Esophagus squamous epithelium (tissue), 5 donors: Measurements from ENCODE around the gene TBC1D17. TPM values are rescaled to one million over a fixed set of nuclear protein-coding genes. Genes with fewer than 3 reads are reported as not detected.

Experiments
- DNase-seq: peaks from one replicate; lab custom pipeline; 2025; lab: John Stamatoyannopoulos, UW
- H3K27ac ChIP-seq, 4 donors: fragments of 200-600 bp; sonication (generic); one replicate each; pipeline ENCODE4 v1.5.1; 2016 to 2019; ENCODE audit warnings: mild to moderate bottlenecking in 1 of 4
- H3K27me3 ChIP-seq, 4 donors: fragments of 200-600 bp; sonication (generic); 1 replicate in 3 of 4; 2 replicates in 1 of 4; pipeline versions ENCODE4 v1.5.1 to v1.6.0; 2017 to 2021; ENCODE audit warnings: antibody characterized with exemption in 1 of 4
- H3K36me3 ChIP-seq, 3 donors: fragments of 200-600 bp; sonication (generic); one replicate each; pipeline ENCODE4 v1.5.1; 2016 to 2019
- H3K4me1 ChIP-seq, 3 donors: fragments of 200-600 bp; sonication (generic); one replicate each; pipeline ENCODE4 v1.5.1; 2017 to 2019
- H3K4me3 ChIP-seq, 4 donors: fragments of 200-600 bp; sonication (generic); 1 replicate in 3 of 4; 2 replicates in 1 of 4; pipeline ENCODE4 v1.5.1; 2016 to 2019; ENCODE audit warnings: mild to moderate bottlenecking in 2 of 4, moderate library complexity in 1 of 4
- H3K9me3 ChIP-seq, 3 donors: fragments of 200-600 bp; sonication (generic); one replicate each; pipeline ENCODE4 v1.5.1; 2016 to 2019
- CTCF ChIP-seq, 6 experiments: fragments of 450-650 bp in 4 of 6; fragments of 200-600 bp in 2 of 6; sonication (generic) in 2 of 6; IDR thresholded peaks; one replicate each; pipeline ENCODE4 v1.5.1; 2016 to 2019; ENCODE audit warnings: antibody characterized with exemption in 6 of 6, mild to moderate bottlenecking in 4 of 6, moderate library complexity in 4 of 6
- POLR2A ChIP-seq, 4 donors: fragments of 450-650 bp; IDR thresholded peaks; one replicate each; pipeline ENCODE4 v1.6.1; 2017; ENCODE audit warnings: antibody characterized with exemption in 4 of 4, mild to moderate bottlenecking in 4 of 4, moderate library complexity in 3 of 4
- WGBS, 2 donors: methylation state at CpG; one replicate each; pipeline ENCODE4 v1.1.5; 2018; 5-methylcytosine and 5-hydroxymethylcytosine counted together
- intact Hi-C: fragments of 100-400 bp; cut with DNase I; formaldehyde crosslinking; loops from one replicate; pipeline ENCODE4 v1.15.0; 2022
- total RNA-seq, 4 donors: library from RNA; depleted of rRNA; stranded (reverse); fragments of >200 nt; gene quantifications; one replicate each; pipeline ENCODE4 v1.1.0, GENCODE V29; 2016
- donor health status: DM: yes; HTN: yes; CAD: no.

TBC1D17 gene
- total RNA-seq, 4 donors from 2014 or later: 6.7 to 25.9 (median 16.9) TPM

- no peaks in the 10 kb centered on the region for H3K9me3 ChIP-seq
- peak overlapping the region; percentile 7 to 61 (median 38) for H3K4me3 ChIP-seq
- peak overlapping the region in 1 of 4 donors; percentile 27 for H3K27ac ChIP-seq
- peaks cover 0 to 21% (median 0%) of the 10 kb centered on the region in 4 donors for H3K27me3 ChIP-seq
- peaks cover 0 to 30% (median 0%) of the 10 kb centered on the region in 3 donors for H3K36me3 ChIP-seq
- intact Hi-C loops: no loop called here
- H3K4me1 ChIP-seq: peaks cover 10 to 31% (median 11%) of the 10 kb centered on the region in 3 donors
- DNase-seq: no peak
- WGBS, 2 donors: 0 to 26% methylated on average over 5 to 12 of the region's 69 CpGs
- TF ChIP-seq CTCF (IDR thresholded peaks at IDR 0.05) (peak in 1 of 6 experiments; percentile 6), POLR2A (IDR thresholded peaks at IDR 0.05) (no peak)
Observed at GRCh38 chr19:49890349-49891311, 13.1 kb downstream of the TBC1D17 start.

GRCh38 chr19:49891393-49891792 is 13.9 kb downstream of the TBC1D17 start:
- no peak for DNase-seq
- Histone ChIP-seq H3K36me3 (peaks cover 0 to 23% (median 0%) of the 10 kb centered on the region in 3 donors), H3K9me3 (no peaks in the 10 kb centered on the region), H3K27ac (no peak overlapping the region), H3K4me3 (no peak overlapping the region), H3K4me1 (peaks cover 10 to 35% (median 11%) of the 10 kb centered on the region in 3 donors), H3K27me3 (peaks cover 0 to 21% (median 0%) of the 10 kb centered on the region in 4 donors)
- WGBS, 2 donors: 77 to 86% methylated on average over 9 to 16 of the region's 17 CpGs
- TF ChIP-seq POLR2A (IDR thresholded peaks at IDR 0.05) (no peak), CTCF (IDR thresholded peaks at IDR 0.05) (no peak)
- intact Hi-C loops: no loop called here

GRCh38 chr19:49892716-49893115 is 15.2 kb downstream of the TBC1D17 start:
- H3K9me3 ChIP-seq: no peaks in the 10 kb centered on the region
- peaks cover 13 to 43% (median 18%) of the 10 kb centered on the region in 3 donors for H3K4me1 ChIP-seq
- H3K27ac ChIP-seq: no peak overlapping the region
- no peak overlapping the region for H3K4me3 ChIP-seq
- intact Hi-C loops: no loop called here
- H3K36me3 ChIP-seq: peaks cover 0 to 10% (median 0%) of the 10 kb centered on the region in 3 donors
- no peak for DNase-seq
- 78% methylated on average over 1 of the region's 1 CpG; no CpG with 5 or more reads in 1 of the 2 donors for WGBS, 2 donors
- TF ChIP-seq CTCF (IDR thresholded peaks at IDR 0.05) (no peak), POLR2A (IDR thresholded peaks at IDR 0.05) (no peak)
- peaks cover 0 to 21% (median 0%) of the 10 kb centered on the region in 4 donors for H3K27me3 ChIP-seq

GRCh38 chr19:49894011-49894664 is 16.6 kb downstream of the TBC1D17 start:
- no peaks in the 10 kb centered on the region for H3K9me3 ChIP-seq
- H3K27me3 ChIP-seq: peaks cover 0 to 21% (median 0%) of the 10 kb centered on the region in 4 donors
- intact Hi-C loops: no loop called here
- DNase-seq: no peak
- H3K4me3 ChIP-seq: no peak overlapping the region
- 84 to 93% methylated on average over 3 to 16 of the region's 18 CpGs for WGBS, 2 donors
- H3K36me3 ChIP-seq: no peaks in the 10 kb centered on the region
- TF ChIP-seq POLR2A (IDR thresholded peaks at IDR 0.05) (no peak), CTCF (IDR thresholded peaks at IDR 0.05) (no peak)
- peaks cover 13 to 45% (median 19%) of the 10 kb centered on the region in 3 donors for H3K4me1 ChIP-seq
- no peak overlapping the region for H3K27ac ChIP-seq
